Karpas-422 (cell line): ENCODE measurements around the gene ANTXR1. TPM values are rescaled to one million over a fixed set of nuclear protein-coding genes. Genes with fewer than 3 reads are reported as not detected.
"Not testable (repeated sequence)": the region's sequence is repeated elsewhere in the genome, so short reads cannot be mapped to it uniquely, and the experiment has no call there.

ENCODE experiments used
- DNase-seq: peaks from one replicate; pipeline ENCODE4 v3.0.0-alpha.2; 2015
- H2AFZ ChIP-seq: fragments of 200-600 bp; sonication (generic); 2 replicates; pipeline ENCODE4 v1.6.1; 2014; ENCODE audit warnings: antibody characterized with exemption, low read length, mixed read lengths
- H3K27ac ChIP-seq: fragments of 200-600 bp; sonication (generic); 2 replicates; pipeline ENCODE4 v1.5.1; 2014; ENCODE audit warnings: mild to moderate bottlenecking, low read length, moderate library complexity
- H3K27me3 ChIP-seq: fragments of 200-600 bp; sonication (generic); 2 replicates; pipeline ENCODE4 v1.6.1; 2014; ENCODE audit warnings: low read length, mixed read lengths
- H3K36me3 ChIP-seq: fragments of 200-600 bp; sonication (generic); 2 replicates; pipeline ENCODE4 v1.6.1; 2014; ENCODE audit warnings: low read length, mixed read lengths; ENCODE audit not compliant: insufficient read depth
- H3K4me1 ChIP-seq: fragments of 200-600 bp; sonication (generic); 2 replicates; pipeline ENCODE4 v1.6.1; 2014; ENCODE audit warnings: mild to moderate bottlenecking, low read length, mixed read lengths
- H3K4me2 ChIP-seq: fragments of 200-600 bp; sonication (generic); 2 replicates; pipeline ENCODE4 v1.6.1; 2014; ENCODE audit warnings: low read length, low read depth, mild to moderate bottlenecking; ENCODE audit not compliant: poor library complexity, severe bottlenecking
- H3K4me3 ChIP-seq: fragments of 200-600 bp; sonication (generic); 2 replicates; pipeline ENCODE4 v1.5.1; 2014; ENCODE audit warnings: mild to moderate bottlenecking, antibody characterized with exemption, low read length, mixed read lengths
- H3K79me2 ChIP-seq: fragments of 200-600 bp; sonication (generic); 2 replicates; pipeline ENCODE4 v1.6.1; 2014; ENCODE audit warnings: mild to moderate bottlenecking, low read length, mixed read lengths
- H3K9ac ChIP-seq: fragments of 200-600 bp; sonication (generic); 2 replicates; pipeline ENCODE4 v1.6.0; 2014; ENCODE audit warnings: low read length
- H3K9me2 ChIP-seq: fragments of 200-600 bp; sonication (generic), shearing (Covaris generic); replicated peaks from 2 replicates; pipeline ENCODE4 v1.6.0; 2014; ENCODE audit warnings: mild to moderate bottlenecking, low read length, moderate library complexity; ENCODE audit not compliant: insufficient read depth
- H3K9me3 ChIP-seq: fragments of 300-700, 200-600 bp; sonication (generic); 2 replicates; pipeline ENCODE4 v1.6.1; 2014; ENCODE audit warnings: low read length, mixed read lengths
- H4K20me1 ChIP-seq: fragments of 200-600 bp; sonication (generic); 2 replicates; pipeline ENCODE4 v1.6.1; 2014; ENCODE audit warnings: mild to moderate bottlenecking, antibody characterized with exemption, low read length, low read depth; ENCODE audit not compliant: insufficient read depth
- total RNA-seq: library from RNA; depleted of rRNA; stranded (reverse); fragments of >200 nt; shearing (Covaris generic); gene quantifications from 2 replicates; pipeline ENCODE4 v1.2.3, GENCODE V29; 2014; ENCODE audit warnings: low replicate concordance

The ANTXR1 gene
- total RNA-seq, 1 experiment from 2014 or later, result not detected

GRCh38 chr2:69174211-69174610 is 161.2 kb downstream of the ANTXR1 start:
- not testable (repeated sequence) for H3K4me2 ChIP-seq, DNase-seq, H3K27me3 ChIP-seq

GRCh38 chr2:69175790-69176715 is 163.1 kb downstream of the ANTXR1 start:
- no peaks in the 10 kb centered on the region for H3K9me2 ChIP-seq
- H3K9ac ChIP-seq, result no peak overlapping the region
- H3K9me3 ChIP-seq, result no peaks in the 10 kb centered on the region
- no peak overlapping the region for H3K4me3 ChIP-seq
- H3K36me3 ChIP-seq, result no peaks in the 10 kb centered on the region
- no peak overlapping the region for H3K4me2 ChIP-seq
- no peaks in the 10 kb centered on the region for H4K20me1 ChIP-seq
- no peaks in the 10 kb centered on the region for H3K79me2 ChIP-seq
- H3K27me3 ChIP-seq, result no peaks in the 10 kb centered on the region
- no peak overlapping the region for H2AFZ ChIP-seq
- DNase-seq, result no peak
- H3K4me1 ChIP-seq, result no peaks in the 10 kb centered on the region
- no peak overlapping the region for H3K27ac ChIP-seq

More at GRCh38 chr2:69174211-69174610, 161.2 kb downstream of the ANTXR1 start:
- not testable (repeated sequence) for H3K36me3 ChIP-seq, H3K27ac ChIP-seq, H4K20me1 ChIP-seq, H3K9ac ChIP-seq, H3K4me3 ChIP-seq, H3K9me3 ChIP-seq, H3K9me2 ChIP-seq, H2AFZ ChIP-seq, H3K79me2 ChIP-seq, H3K4me1 ChIP-seq

- Histone ChIP-seq H2AFZ (no peak overlapping the region), H3K79me2 (no peaks in the 10 kb centered on the region), H3K9me3 (no peaks in the 10 kb centered on the region), H3K27me3 (no peaks in the 10 kb centered on the region), H3K9ac (no peak overlapping the region), H3K27ac (no peak overlapping the region), H3K9me2 (no peaks in the 10 kb centered on the region), H3K4me2 (no peak overlapping the region), H3K4me1 (no peaks in the 10 kb centered on the region), H3K4me3 (no peak overlapping the region), H4K20me1 (no peaks in the 10 kb centered on the region), H3K36me3 (no peaks in the 10 kb centered on the region)
- no peak for DNase-seq
These were observed 164.2 kb downstream of the ANTXR1 start for GRCh38 chr2:69177063-69177771.

GRCh38 chr2:69177785-69178636 is 165.0 kb downstream of the ANTXR1 start:
- Histone ChIP-seq H3K9ac (no peak overlapping the region), H3K27ac (no peak overlapping the region), H3K36me3 (no peaks in the 10 kb centered on the region), H3K4me1 (no peaks in the 10 kb centered on the region), H4K20me1 (no peaks in the 10 kb centered on the region), H3K4me3 (no peak overlapping the region), H3K9me2 (no peaks in the 10 kb centered on the region), H3K4me2 (no peak overlapping the region), H3K27me3 (no peaks in the 10 kb centered on the region), H3K79me2 (no peaks in the 10 kb centered on the region), H3K9me3 (no peaks in the 10 kb centered on the region), H2AFZ (no peak overlapping the region)
- DNase-seq, result no peak

GRCh38 chr2:69178756-69179155 is 165.8 kb downstream of the ANTXR1 start:
- no peak overlapping the region for H3K4me2 ChIP-seq
- no peak overlapping the region for H2AFZ ChIP-seq
- no peaks in the 10 kb centered on the region for H3K79me2 ChIP-seq
- H3K9ac ChIP-seq, result no peak overlapping the region
- H3K36me3 ChIP-seq, result no peaks in the 10 kb centered on the region
- DNase-seq, result no peak
- H3K27ac ChIP-seq, result no peak overlapping the region
- no peak overlapping the region for H3K4me3 ChIP-seq
- no peaks in the 10 kb centered on the region for H3K27me3 ChIP-seq
- no peaks in the 10 kb centered on the region for H3K9me2 ChIP-seq
- no peaks in the 10 kb centered on the region for H3K9me3 ChIP-seq
- H4K20me1 ChIP-seq, result no peaks in the 10 kb centered on the region
- H3K4me1 ChIP-seq, result no peaks in the 10 kb centered on the region

- Histone ChIP-seq H3K27me3 (no peaks in the 10 kb centered on the region), H3K79me2 (no peaks in the 10 kb centered on the region), H3K27ac (no peak overlapping the region), H3K36me3 (no peaks in the 10 kb centered on the region), H3K9me2 (no peaks in the 10 kb centered on the region), H3K4me3 (no peak overlapping the region), H3K9ac (no peak overlapping the region), H3K4me1 (no peaks in the 10 kb centered on the region), H3K4me2 (no peak overlapping the region), H3K9me3 (no peaks in the 10 kb centered on the region), H4K20me1 (no peaks in the 10 kb centered on the region), H2AFZ (no peak overlapping the region)
- DNase-seq, result no peak
These were observed 167.2 kb downstream of the ANTXR1 start for GRCh38 chr2:69180227-69180626.

GRCh38 chr2:69180974-69181373 is 168.0 kb downstream of the ANTXR1 start:
- Histone ChIP-seq H3K27me3 (no peaks in the 10 kb centered on the region), H3K79me2 (no peaks in the 10 kb centered on the region), H3K9ac (no peak overlapping the region), H3K27ac (no peak overlapping the region), H3K4me2 (no peak overlapping the region), H3K9me2 (no peaks in the 10 kb centered on the region), H3K4me1 (no peaks in the 10 kb centered on the region), H3K4me3 (no peak overlapping the region), H4K20me1 (no peaks in the 10 kb centered on the region), H3K36me3 (no peaks in the 10 kb centered on the region), H3K9me3 (no peaks in the 10 kb centered on the region), H2AFZ (no peak overlapping the region)
- no peak for DNase-seq
